ENCODE measurements around the gene U2AF1L4. TPM values are rescaled to one million over a fixed set of nuclear protein-coding genes. Genes with fewer than 3 reads are reported as not detected.

U2AF1L4 gene
- total RNA-seq, 1 experiment from 2014 or later, result 37.5 TPM

DNA sequence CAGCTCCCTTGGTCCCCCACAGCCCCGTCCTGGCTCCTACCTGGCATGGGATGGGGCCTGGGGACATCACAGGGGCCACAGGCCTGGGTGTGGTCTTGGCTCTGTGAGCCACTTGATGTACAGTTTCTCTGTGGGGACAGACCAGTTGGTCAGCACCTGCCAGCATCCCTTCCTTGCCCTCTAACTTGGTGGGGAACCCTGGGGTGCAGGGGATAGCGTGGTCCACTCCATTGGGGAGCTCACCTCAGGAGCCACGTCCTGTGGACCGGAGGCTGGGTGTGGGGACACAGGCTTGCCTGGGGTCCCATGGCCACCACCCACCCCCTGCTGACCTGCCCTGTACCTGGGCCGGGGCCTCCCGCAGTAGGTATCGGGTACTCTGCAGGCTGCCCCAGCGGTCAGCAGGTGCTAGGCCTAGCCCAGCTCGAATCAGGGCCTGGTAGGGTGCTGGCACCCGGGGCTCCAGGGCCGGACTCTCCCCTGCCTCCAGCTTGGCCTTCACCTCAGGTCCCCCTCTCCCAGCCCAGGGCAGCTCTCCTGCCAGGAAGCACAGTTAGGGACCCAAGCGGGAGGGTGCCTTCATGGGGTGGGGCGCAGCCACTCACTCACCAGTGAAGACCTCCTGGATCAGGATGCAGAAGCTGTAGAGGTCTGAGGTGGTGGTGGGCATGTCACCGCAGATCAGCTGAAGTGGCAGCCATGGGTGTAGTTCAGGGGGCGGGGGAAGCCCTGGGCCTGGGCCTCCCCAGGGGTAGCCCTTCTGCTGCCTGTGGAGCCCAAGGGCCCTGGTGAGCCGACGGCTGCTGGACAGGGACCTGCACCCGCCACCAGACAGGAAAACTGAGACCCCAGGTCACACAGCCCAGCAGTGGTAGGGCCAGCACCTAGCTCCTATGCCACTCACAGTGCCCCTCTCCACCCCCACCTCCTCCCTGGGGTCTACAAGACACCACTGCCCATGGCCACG lies 45.0 kb upstream of the U2AF1L4 start:
- no peak for DNase-seq (ENCODE audit: unreplicated experiment)
- no TSS peak for BruUV-seq (replicated peaks)
- Mint-ChIP-seq H3K27me3 (ENCODE audit: insufficient read depth, unreplicated experiment) (no peaks in the 10 kb centered on the region), H3K27ac (ENCODE audit: low read depth, unreplicated experiment) (no peak overlapping the region), H3K4me1 (ENCODE audit: insufficient read depth, unreplicated experiment) (no peaks in the 10 kb centered on the region), H3K36me3 (ENCODE audit: insufficient read depth, unreplicated experiment) (no peaks in the 10 kb centered on the region), H3K4me3 (ENCODE audit: unreplicated experiment) (no peak overlapping the region), H3K9me3 (ENCODE audit: unreplicated experiment) (no peaks in the 10 kb centered on the region)
- CTCF ChIA-PET, result interaction anchor here (0.6 kb wide), 1 partner anchor 103 kb away, joined by 3 read pairs; no protein-coding TSS in a partner anchor
- intact Hi-C loops (cut with micrococcal nuclease), result no loop called here
- TF ChIP-seq, protein P1, sequence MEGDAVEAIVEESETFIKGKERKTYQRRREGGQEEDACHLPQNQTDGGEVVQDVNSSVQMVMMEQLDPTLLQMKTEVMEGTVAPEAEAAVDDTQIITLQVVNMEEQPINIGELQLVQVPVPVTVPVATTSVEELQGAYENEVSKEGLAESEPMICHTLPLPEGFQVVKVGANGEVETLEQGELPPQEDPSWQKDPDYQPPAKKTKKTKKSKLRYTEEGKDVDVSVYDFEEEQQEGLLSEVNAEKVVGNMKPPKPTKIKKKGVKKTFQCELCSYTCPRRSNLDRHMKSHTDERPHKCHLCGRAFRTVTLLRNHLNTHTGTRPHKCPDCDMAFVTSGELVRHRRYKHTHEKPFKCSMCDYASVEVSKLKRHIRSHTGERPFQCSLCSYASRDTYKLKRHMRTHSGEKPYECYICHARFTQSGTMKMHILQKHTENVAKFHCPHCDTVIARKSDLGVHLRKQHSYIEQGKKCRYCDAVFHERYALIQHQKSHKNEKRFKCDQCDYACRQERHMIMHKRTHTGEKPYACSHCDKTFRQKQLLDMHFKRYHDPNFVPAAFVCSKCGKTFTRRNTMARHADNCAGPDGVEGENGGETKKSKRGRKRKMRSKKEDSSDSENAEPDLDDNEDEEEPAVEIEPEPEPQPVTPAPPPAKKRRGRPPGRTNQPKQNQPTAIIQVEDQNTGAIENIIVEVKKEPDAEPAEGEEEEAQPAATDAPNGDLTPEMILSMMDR (IDR thresholded peaks at IDR 0.05; ENCODE audit: unreplicated experiment), result no peak
- POLR2A ChIA-PET, result no interaction called here

DNA sequence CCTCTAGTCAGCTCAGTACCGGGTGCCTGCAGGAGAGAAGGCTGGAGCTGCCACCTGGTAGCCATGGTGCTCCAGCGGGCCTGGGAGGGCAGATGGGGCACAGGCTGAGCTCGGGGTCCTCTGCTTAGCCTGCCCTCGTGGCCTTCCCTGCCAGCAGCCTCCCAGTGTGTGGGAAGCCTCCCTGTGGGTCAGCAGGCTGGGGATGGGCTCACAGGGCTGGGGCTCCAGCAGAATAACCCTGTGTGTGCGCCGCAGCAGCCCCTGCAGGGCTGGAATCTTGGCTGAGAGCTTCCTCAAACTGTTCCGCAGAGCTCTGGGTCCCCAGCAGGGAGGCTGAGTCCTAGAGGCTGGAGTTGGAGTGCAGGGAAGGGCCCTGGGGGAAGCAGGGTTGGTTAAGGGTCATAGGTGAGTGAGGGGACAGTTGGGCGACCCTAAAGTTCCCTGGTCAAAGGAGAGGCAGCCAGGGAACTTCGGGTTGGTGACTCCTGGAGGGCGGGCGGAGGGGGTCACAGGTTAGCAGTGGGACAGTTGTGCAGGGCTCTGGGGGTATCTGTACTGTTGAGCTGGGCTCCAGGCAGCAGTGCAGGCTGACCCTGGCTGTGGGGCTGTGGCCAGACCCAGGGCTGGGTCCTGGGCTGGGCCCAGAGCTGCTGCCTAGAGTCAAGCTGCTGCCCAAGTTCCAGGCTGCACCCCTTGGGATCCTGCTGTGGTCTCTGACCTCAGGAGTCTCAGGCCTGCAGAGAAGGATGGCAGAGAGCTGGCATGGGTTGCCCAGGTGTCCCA lies 44.2 kb upstream of the U2AF1L4 start:
- CTCF ChIA-PET, result interaction anchor here (0.6 kb wide), 2 partner anchors 104 to 644 kb away, joined by 3 read pairs; no protein-coding TSS in a partner anchor
- no peaks in the 10 kb centered on the region for H3K36me3 Mint-ChIP-seq (ENCODE audit: insufficient read depth, unreplicated experiment)
- TF ChIP-seq, protein P1 (IDR thresholded peaks at IDR 0.05; ENCODE audit: unreplicated experiment), result no peak
- H3K27ac Mint-ChIP-seq (ENCODE audit: low read depth, unreplicated experiment), result no peak overlapping the region
- intact Hi-C loops (cut with micrococcal nuclease), result no loop called here
- H3K4me3 Mint-ChIP-seq (ENCODE audit: unreplicated experiment), result no peak overlapping the region
- DNase-seq (ENCODE audit: unreplicated experiment), result no peak
- no peaks in the 10 kb centered on the region for H3K9me3 Mint-ChIP-seq (ENCODE audit: unreplicated experiment)
- H3K4me1 Mint-ChIP-seq (ENCODE audit: insufficient read depth, unreplicated experiment), result no peaks in the 10 kb centered on the region
- H3K27me3 Mint-ChIP-seq (ENCODE audit: insufficient read depth, unreplicated experiment), result no peaks in the 10 kb centered on the region
- no TSS peak for BruUV-seq (replicated peaks)
- POLR2A ChIA-PET, result no interaction called here

DNA sequence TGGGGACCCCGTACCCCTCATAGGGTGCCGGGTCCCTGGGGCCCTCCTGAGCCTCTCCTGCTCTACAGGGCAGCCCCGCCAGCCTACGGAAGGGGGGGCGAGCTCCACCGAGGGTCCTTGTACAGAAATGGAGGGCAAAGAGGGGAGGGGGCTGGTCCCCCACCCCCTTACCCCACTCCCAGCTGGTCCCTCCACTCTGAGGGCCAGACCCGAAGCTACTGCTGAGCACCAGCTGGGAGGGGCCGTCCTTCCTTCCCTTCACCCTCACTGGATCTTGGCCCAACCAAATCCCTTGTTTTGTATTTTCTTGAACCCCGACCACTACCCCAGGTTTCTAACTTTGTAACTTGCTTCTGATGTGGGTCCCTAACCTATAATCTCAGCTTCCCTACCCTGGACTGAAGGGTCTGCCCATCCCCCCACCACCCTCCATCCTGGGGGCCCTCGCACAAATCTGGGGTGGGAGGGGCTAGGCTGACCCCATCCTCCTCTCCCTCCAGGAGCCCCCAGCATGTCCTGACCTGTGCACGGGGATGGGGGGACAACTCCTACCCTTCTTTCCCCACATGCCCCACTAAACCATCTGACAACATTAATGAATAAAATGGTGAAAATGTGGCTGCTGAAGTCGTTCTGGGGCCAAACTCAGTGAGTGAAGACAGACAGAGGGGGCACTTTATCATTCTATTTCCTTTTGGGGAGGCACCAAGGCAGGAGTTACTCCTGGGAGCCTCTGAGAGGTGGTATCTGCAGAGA lies 43.2 kb upstream of the U2AF1L4 start:
- no peaks in the 10 kb centered on the region for H3K9me3 Mint-ChIP-seq (ENCODE audit: unreplicated experiment)
- no peaks in the 10 kb centered on the region for H3K36me3 Mint-ChIP-seq (ENCODE audit: insufficient read depth, unreplicated experiment)
- H3K27ac Mint-ChIP-seq (ENCODE audit: low read depth, unreplicated experiment), result no peak overlapping the region
- no TSS peak for BruUV-seq (replicated peaks)
- ChIA-PET POLR2A (no interaction called here), CTCF (interaction anchor here (0.6 kb wide), 1 partner anchor 643 kb away, joined by 3 read pairs; no protein-coding TSS in a partner anchor)
- DNase-seq (ENCODE audit: unreplicated experiment), result no peak
- no peaks in the 10 kb centered on the region for H3K4me1 Mint-ChIP-seq (ENCODE audit: insufficient read depth, unreplicated experiment)
- intact Hi-C loops (cut with micrococcal nuclease), result no loop called here
- H3K27me3 Mint-ChIP-seq (ENCODE audit: insufficient read depth, unreplicated experiment), result no peaks in the 10 kb centered on the region
- H3K4me3 Mint-ChIP-seq (ENCODE audit: unreplicated experiment), result no peak overlapping the region
- TF ChIP-seq, protein P1 (IDR thresholded peaks at IDR 0.05; ENCODE audit: unreplicated experiment), result no peak

Measured in MCF 10A (cell line).